Measurements from ENCODE around the gene PARD3. TPM values are rescaled to one million over a fixed set of nuclear protein-coding genes. Genes with fewer than 3 reads are reported as not detected.

PARD3 gene
- total RNA-seq, 6 experiments from 2014 or later: 19.1 to 27.8 (median 22.0) TPM

DNA sequence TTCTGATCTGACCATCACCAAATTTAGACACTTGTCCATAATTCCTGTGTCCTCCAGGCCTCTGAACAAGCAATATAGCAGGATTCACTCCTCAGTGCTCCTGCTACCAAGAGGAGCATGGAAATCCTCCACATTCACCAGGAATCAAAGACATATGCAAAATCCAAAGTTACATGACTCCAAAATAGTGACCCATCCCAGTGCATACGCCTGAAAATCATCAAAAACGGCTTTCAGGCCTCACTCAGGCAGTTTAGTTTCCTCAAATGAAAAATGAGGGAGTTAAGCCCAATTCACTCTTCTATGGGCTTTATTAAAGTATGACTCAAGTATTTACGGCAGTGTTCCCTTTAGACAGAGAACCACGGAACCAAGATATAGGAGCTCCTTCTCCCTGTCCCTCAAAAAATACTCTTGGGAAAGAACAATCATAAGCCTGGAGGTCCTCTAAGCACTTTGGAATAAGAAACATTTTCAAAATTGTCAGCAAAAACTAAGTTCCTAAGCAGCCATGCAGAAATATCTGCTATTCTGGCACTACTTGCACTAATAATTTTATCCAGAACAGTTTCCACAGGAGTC lies 240.7 kb downstream of the PARD3 start:
- no peaks in the 10 kb centered on the region for H3K27me3 ChIP-seq
- 89% methylated on average over 4 of the region's 4 CpGs for WGBS (ENCODE audit: insufficient coverage, low coverage, low lambda C conversion rate, missing lambda C conversion rate)
- H3K9me3 ChIP-seq: no peaks in the 10 kb centered on the region
- DNase-seq (no peak), ATAC-seq (no peak)
- TF ChIP-seq POLR2A (IDR thresholded peaks at IDR 0.05): no peak
- no peaks in the 10 kb centered on the region for H3K36me3 ChIP-seq
- H3K27ac ChIP-seq: no peak overlapping the region
- H3K4me1 ChIP-seq: no peaks in the 10 kb centered on the region
- no peak overlapping the region for H3K4me3 ChIP-seq
- intact Hi-C loops (cut with DNase I): no loop called here

DNA sequence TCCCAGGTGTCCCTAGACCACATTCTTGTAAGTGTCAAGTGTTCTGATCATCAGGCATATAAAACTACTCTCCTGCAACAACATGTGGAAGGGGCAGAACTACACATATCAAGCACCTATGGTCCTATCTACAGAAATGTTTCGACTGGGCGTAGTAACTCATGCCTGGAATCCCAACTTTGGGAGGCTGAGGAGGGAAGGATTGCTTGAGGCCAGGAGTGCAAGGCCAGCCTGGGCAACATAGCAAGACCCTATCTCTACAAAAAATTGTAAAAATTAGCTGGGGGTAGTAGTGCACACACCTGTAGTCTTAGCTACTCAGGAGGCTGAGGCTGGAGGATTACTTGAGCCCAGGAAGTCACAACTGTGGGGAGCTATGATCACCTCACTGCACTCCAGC lies 244.2 kb downstream of the PARD3 start:
- TF ChIP-seq, protein P1, sequence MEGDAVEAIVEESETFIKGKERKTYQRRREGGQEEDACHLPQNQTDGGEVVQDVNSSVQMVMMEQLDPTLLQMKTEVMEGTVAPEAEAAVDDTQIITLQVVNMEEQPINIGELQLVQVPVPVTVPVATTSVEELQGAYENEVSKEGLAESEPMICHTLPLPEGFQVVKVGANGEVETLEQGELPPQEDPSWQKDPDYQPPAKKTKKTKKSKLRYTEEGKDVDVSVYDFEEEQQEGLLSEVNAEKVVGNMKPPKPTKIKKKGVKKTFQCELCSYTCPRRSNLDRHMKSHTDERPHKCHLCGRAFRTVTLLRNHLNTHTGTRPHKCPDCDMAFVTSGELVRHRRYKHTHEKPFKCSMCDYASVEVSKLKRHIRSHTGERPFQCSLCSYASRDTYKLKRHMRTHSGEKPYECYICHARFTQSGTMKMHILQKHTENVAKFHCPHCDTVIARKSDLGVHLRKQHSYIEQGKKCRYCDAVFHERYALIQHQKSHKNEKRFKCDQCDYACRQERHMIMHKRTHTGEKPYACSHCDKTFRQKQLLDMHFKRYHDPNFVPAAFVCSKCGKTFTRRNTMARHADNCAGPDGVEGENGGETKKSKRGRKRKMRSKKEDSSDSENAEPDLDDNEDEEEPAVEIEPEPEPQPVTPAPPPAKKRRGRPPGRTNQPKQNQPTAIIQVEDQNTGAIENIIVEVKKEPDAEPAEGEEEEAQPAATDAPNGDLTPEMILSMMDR (IDR thresholded peaks at IDR 0.05): no peak
- TF ChIP-seq POLR2A (IDR thresholded peaks at IDR 0.05): no peak
- Histone ChIP-seq H3K9me3 (no peaks in the 10 kb centered on the region), H3K4me3 (no peak overlapping the region), H3K4me1 (peaks cover 0 to 7% (median under 1%) of the 10 kb centered on the region in 4 donors), H3K27me3 (no peaks in the 10 kb centered on the region), H3K27ac (no peak overlapping the region), H3K36me3 (no peaks in the 10 kb centered on the region)
- WGBS (ENCODE audit: insufficient coverage, low coverage, low lambda C conversion rate, missing lambda C conversion rate): 100% methylated on average over 2 of the region's 2 CpGs
- ATAC-seq: no peak
- intact Hi-C loops (cut with DNase I): no loop called here
- no peak for DNase-seq

DNA sequence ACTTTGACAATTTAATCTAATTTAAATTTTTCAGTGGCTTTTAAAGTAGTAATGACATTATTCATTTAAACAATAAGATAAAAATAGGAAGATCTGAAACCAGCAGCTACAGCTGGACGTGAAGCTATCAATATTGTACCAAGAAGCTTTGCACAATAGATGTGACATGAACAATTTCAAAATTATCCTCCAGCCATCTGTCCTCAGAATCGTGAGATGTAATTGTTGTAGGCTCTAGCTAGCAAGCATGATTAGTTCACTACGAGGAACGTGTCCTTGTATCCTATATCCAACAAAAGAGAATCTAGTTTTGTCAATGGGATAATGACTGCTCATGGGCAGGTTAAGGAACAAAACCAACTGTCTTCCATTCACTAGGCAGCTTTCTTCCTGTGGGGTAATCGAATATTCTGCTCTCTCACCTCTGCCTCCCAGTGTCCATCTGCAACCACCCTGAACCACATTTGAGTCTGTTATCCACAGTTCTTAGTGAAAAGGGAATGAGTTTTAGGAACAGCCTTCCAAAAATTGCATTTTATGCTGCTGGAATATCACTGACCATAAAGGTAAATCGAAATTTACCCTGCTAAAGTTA lies 247.3 kb downstream of the PARD3 start:
- H3K9me3 ChIP-seq: no peaks in the 10 kb centered on the region
- no peak overlapping the region for H3K4me3 ChIP-seq
- no peaks in the 10 kb centered on the region for H3K36me3 ChIP-seq
- WGBS (ENCODE audit: insufficient coverage, low coverage, low lambda C conversion rate, missing lambda C conversion rate): 78% methylated on average over 6 of the region's 6 CpGs
- ATAC-seq (no peak), DNase-seq (no peak)
- H3K27ac ChIP-seq: no peak overlapping the region
- TF ChIP-seq, protein P1 (IDR thresholded peaks at IDR 0.05): no peak
- no peak for TF ChIP-seq POLR2A (IDR thresholded peaks at IDR 0.05)
- peaks cover 0 to 13% (median 4%) of the 10 kb centered on the region in 4 donors for H3K4me1 ChIP-seq
- intact Hi-C loops (cut with DNase I): no loop called here
- no peaks in the 10 kb centered on the region for H3K27me3 ChIP-seq

DNA sequence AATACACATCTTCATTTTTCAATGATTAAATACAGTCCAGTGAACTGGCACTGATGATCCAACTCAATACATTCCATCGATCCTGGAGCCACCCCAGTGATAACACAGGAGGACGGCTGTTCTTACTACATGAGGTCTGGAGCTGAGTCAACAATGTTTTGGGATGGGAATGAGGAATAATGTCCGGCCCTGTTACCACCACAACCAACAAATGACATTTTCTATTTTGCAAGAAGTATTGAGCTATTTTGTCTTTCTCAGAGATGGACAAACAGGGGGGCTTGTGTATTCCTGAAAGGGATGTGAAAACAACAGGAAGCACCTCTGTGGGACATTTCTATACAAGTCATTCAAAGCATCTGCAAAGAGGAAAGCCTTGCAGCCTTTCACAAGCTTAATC lies 249.2 kb downstream of the PARD3 start:
- DNase-seq: peak in 2 of 3 donors; percentile 29 to 67

DNA sequence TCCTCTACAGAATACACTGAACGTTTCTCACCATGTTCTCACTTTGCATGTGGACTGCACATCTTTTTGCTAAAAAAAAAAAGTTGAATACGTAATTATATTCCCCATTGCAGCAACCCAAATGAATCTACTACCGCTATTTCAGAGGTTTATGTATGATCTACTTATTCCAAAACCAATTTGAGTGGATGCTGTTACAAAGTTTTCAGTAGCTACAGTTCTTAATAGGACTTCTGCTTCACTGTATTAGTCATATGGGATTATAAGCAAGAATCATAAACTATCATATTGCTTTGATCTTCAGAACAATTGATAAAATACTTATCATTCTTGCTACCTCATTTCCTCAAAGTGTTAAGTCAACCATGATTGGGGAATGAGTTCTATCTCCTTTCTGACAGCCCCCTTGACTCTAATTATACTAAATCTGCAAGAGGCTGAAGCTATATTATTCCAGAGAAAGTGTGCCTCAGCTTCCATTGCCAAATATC lies 257.0 kb downstream of the PARD3 start:
- H3K4me1 ChIP-seq: no peaks in the 10 kb centered on the region
- DNase-seq (no peak), ATAC-seq (no peak)
- H3K36me3 ChIP-seq: no peaks in the 10 kb centered on the region
- no peak overlapping the region for H3K4me3 ChIP-seq
- no peak overlapping the region for H3K27ac ChIP-seq
- TF ChIP-seq POLR2A (IDR thresholded peaks at IDR 0.05): no peak
- TF ChIP-seq, protein P1 (IDR thresholded peaks at IDR 0.05): no peak
- 77% methylated on average over 3 of the region's 3 CpGs for WGBS (ENCODE audit: insufficient coverage, low coverage, low lambda C conversion rate, missing lambda C conversion rate)
- no peaks in the 10 kb centered on the region for H3K9me3 ChIP-seq
- intact Hi-C loops (cut with DNase I): no loop called here
- H3K27me3 ChIP-seq: no peaks in the 10 kb centered on the region

More for the DNA sequence above, 249.2 kb downstream of the PARD3 start:
- 16% methylated on average over 3 of the region's 3 CpGs for WGBS (ENCODE audit: insufficient coverage, low coverage, low lambda C conversion rate, missing lambda C conversion rate)
- no peaks in the 10 kb centered on the region for H3K9me3 ChIP-seq
- no peak overlapping the region for H3K27ac ChIP-seq
- H3K36me3 ChIP-seq: no peaks in the 10 kb centered on the region
- peak; percentile 92 to 98 (median 97) for ATAC-seq
- intact Hi-C loops (cut with DNase I): no loop called here
- H3K4me3 ChIP-seq: no peak overlapping the region
- no peaks in the 10 kb centered on the region for H3K27me3 ChIP-seq
- peaks cover 0 to 13% (median 4%) of the 10 kb centered on the region in 4 donors for H3K4me1 ChIP-seq
- TF ChIP-seq, protein P1 (IDR thresholded peaks at IDR 0.05): no peak
- no peak for TF ChIP-seq POLR2A (IDR thresholded peaks at IDR 0.05)
